ENCODE results near the gene RFXAP.

The RFXAP gene

GRCh38 chr13:36870050-36870692 lies 51.1 kb downstream of the RFXAP start:
- no peak for DNase-seq

- DNase-seq: no peak
These were observed 53.6 kb downstream of the RFXAP start for GRCh38 chr13:36872621-36873020.

GRCh38 chr13:36875431-36875830 lies 56.4 kb downstream of the RFXAP start:
- DNase-seq: no peak

- no peak for DNase-seq
These were observed 56.9 kb downstream of the RFXAP start for GRCh38 chr13:36875961-36876360.

Measured in stimulated activated CD4-positive, alpha-beta T cell treated with anti-CD3 and anti-CD28 coated beads, Interleukin-2, amount 100 ng/mL, for 24 hours (primary cell).